Neural cell (in vitro differentiated cells): ENCODE measurements around the gene PPP3CB.

Experiments used
- EP300 ChIP-seq: fragments of 450-650 bp; conservative IDR thresholded peaks from 2 replicates; pipeline ENCODE4 v1.6.1; 2014; ENCODE audit warnings: antibody characterized with exemption, mild to moderate bottlenecking, moderate library complexity; ENCODE audit not compliant: poor library complexity, severe bottlenecking
- MXI1 ChIP-seq: fragments of 450-650 bp; conservative IDR thresholded peaks from 2 replicates; pipeline ENCODE4 v1.6.1; 2014; ENCODE audit warnings: antibody characterized with exemption, mild to moderate bottlenecking; ENCODE audit not compliant: poor library complexity, severe bottlenecking
- RAD21 ChIP-seq: fragments of 450-650 bp; conservative IDR thresholded peaks from 2 replicates; pipeline ENCODE4 v1.6.1; 2014; ENCODE audit warnings: antibody characterized with exemption, mild to moderate bottlenecking, moderate library complexity
- SMC3 ChIP-seq: fragments of 450-650 bp; conservative IDR thresholded peaks from 2 replicates; pipeline ENCODE4 v1.6.1; 2014; ENCODE audit warnings: antibody characterized with exemption, mild to moderate bottlenecking, moderate library complexity; ENCODE audit not compliant: poor library complexity

DNA sequence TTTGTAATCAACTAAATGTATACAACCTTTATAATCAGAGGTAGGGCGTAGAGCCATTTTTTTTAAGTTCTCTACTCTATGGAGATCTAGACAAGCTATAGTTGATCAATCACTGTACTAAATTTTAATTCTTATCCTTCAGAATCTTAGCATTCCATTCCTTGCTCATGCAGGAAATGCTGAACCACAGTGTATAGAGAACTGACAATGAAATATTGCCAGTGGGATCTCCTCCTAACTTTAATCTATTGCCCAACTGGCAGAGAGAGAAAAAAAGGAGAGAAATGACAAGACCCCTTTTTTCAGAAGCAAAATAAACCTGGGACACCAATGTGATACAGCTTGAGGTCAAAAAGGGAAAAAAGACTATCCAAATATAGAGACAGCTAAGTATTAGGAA is 26.4 kb upstream of the PPP3CB start:
- TF ChIP-seq SMC3 = no peak
- TF ChIP-seq EP300 = no peak
- no peak for TF ChIP-seq RAD21
- no peak for TF ChIP-seq MXI1
